ENCODE measurements around the gene ASIP.

- TF ChIP-seq CTCF (IDR thresholded peaks at IDR 0.05) (no peak), POLR2A (IDR thresholded peaks at IDR 0.05) (no peak)
These were observed 60.5 kb downstream of the ASIP start for GRCh38 chr20:34301587-34302311.

Data from right lobe of liver (tissue), 4 donors.